ENCODE results near the gene RBM10.
A peak's percentile ranks its signal among the peaks of the same experiment; 100 is the strongest.

Gene RBM10

DNA sequence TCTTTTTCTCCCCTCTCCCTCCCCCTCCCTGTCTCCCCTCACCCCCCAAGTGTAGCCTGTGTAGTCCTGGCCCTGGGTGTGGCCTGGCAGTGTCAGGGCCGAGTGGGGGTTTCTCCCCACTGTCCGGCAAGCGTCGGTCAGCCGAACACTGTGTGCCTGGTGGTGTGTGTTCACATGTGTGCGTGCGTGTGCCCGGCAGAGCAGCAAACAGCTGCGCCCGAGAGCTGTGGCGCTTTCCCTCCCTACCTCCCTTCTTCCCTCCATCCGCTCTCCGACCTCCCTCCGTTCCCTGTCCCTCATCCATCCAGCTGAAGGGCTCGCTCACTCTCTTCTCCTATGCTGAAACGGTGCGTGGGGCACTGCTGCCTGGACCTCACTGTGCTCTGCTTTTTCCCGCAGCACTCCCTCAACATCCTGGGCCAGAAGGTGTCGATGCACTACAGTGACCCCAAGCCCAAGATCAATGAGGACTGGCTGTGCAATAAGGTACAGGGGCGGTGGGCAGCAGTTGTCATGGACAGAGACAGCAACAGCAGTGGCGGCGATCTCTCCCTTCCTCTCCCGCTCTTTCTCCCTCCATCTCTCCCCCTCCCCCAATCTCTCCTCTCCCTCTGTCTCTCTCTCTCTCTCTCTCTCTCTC, 31.2 kb downstream of the RBM10 start:
- DNase-seq = no peak

DNA sequence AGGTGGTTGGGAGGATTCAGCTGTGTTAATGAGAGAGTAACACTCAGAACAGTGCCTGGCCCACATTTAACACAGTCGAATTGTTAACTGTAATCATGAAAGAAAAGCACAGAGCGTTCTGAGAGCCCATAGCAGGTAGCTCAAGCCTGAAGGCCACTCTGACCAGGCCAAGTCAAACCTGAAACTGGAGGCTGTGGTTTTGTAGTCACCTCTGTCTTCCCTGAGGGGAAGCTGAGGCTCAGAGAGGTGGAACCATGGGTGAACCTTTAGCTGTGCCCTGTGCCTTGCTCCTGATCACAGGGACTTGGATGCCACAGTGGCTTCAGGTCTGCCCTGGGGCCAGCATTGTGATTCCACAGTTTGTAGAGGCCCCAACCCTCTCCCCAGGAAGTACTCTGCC, 32.1 kb downstream of the RBM10 start:
- DNase-seq = no peak

DNA sequence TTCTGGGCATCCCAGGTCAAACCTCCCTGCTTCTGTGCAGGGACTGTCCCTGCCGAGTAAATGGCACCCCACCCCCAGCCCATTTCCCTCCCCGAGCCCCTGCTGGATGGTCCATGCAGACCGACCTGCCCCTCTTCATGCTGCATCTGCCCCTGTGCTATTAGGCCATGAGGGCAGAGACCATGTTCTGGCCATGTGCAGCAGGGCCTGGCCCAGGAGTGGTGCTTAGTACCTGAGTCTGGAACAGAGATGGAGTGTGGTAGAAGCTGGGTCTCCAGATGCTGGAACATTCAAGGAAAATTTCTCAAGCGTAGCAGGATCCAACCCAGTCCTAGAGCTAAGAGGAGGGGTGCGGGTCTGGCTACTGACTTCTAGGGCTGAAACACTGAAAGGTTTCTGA, 33.3 kb downstream of the RBM10 start:
- DNase-seq = no peak

GRCh38 chrX:47179221-47179927, 34.4 kb downstream of the RBM10 start:
- no peak for DNase-seq

DNA sequence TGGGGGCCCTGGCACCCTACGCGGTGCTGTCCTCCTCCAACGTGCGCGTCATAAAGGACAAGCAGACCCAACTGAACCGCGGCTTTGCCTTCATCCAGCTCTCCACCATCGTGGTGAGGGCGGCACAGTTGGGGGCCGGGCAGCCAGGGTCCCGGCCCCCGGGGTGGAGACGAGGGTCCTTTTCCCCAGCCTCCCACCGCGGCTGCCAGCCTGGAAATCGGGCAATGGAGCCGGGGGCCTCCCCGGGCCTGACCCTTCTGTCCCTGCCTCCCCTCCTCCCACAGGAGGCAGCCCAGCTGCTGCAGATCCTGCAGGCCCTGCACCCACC, 34.9 kb downstream of the RBM10 start:
- no peak for DNase-seq

- DNase-seq = no peak
Observed at GRCh38 chrX:47180346-47180745, 35.3 kb downstream of the RBM10 start.

DNA sequence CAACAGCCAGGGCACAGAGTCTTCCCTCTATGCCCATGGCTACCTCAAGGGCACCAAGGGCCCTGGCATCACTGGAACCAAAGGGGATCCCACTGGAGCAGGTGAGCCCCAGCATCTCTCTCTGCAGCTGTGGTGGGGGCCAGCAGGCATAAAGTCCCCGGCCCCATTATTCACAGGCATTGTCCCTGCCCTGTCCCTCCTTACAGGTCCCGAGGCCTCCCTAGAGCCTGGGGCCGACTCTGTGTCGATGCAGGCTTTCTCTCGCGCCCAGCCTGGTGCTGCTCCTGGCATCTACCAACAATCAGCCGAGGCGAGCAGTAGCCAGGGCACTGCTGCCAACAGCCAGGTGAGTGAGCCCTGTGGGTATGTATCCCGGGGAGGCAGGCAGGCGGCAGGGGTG, 36.3 kb downstream of the RBM10 start:
- no peak for DNase-seq

DNA sequence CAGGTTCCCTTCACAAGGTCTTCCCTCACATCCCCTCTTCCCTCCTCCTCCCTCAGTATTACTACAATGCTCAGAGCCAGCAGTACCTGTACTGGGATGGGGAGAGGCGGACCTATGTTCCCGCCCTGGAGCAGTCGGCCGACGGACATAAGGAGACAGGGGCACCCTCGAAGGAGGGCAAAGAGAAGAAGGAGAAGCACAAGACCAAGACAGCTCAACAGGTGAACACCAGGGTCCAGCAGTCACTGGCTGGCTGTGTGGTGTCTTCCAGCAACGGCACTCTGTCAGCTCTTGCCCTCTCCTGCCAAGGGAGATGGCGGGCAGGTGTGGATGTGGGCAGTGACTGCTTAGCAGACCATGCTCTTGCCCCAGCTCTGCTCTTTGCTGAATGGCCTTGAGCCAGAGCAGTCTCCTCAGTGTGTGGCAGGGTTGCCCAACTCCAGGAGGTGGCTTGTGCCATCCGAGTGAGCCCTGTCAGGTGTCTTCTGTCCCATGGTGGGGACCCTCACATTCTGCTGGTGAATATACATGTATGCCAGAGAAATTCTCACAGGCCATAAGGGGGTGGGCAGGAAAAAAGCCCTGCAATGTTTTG, 37.2 kb downstream of the RBM10 start:
- DNase-seq = no peak

GRCh38 chrX:47184486-47184885, 39.5 kb downstream of the RBM10 start:
- DNase-seq = no peak

DNA sequence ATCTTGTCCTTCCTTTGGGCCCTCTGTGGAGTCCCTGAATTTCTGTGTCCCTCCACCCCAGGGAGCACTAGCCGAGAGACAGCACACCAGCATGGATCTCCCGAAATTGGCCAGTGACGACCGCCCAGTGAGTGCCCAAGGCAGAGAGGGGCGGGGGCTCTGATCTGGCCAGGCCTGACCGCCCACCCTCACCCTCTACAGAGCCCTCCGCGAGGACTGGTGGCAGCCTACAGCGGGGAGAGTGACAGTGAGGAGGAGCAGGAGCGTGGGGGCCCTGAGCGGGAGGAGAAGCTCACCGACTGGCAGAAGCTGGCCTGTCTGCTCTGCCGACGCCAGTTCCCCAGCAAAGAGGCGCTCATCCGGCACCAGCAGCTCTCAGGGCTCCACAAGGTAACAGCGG, 40.2 kb downstream of the RBM10 start:
- no peak for DNase-seq

GRCh38 chrX:47186096-47186740, 41.2 kb downstream of the RBM10 start:
- DNase-seq = no peak

- no peak for DNase-seq
Observed at GRCh38 chrX:47187106-47187677, 42.2 kb downstream of the RBM10 start.

DNA sequence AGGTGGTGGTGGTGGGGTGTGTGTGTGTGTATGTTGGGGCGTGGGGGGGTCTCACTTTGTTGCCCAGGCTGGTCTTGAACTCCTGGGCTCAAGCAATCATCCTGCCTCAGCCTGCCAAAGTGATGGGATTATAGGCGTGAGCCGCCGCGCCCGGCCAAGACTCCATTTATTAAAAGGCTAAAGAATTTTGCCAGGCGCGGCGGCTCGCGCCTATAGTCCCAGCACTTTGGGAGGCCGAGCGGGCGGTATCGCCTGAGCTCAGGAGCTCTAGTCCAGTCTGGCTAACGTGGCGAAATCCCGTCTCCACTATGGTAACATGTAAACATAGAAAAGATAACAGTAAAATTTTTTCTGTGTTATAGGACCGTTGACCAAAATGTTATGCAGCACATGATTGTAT, 44.9 kb downstream of the RBM10 start:
- no peak for DNase-seq

- DNase-seq = peak; percentile 69
Observed at GRCh38 chrX:47190445-47191269, 45.6 kb downstream of the RBM10 start.

GRCh38 chrX:47191331-47191730, 46.3 kb downstream of the RBM10 start:
- DNase-seq = peak; percentile 31

GRCh38 chrX:47191806-47192401, 46.9 kb downstream of the RBM10 start:
- no peak for DNase-seq

- peak; percentile 85 for DNase-seq
Observed at GRCh38 chrX:47193475-47194193, 48.6 kb downstream of the RBM10 start, which contains the start of gene UBA1. UBA1 (plus strand) TSS chrX:47193829; CDS start chrX:47198803, 4,974 bp downstream.

GRCh38 chrX:47194194-47194787, 49.3 kb downstream of the RBM10 start:
- DNase-seq = no peak

- no peak for DNase-seq
Observed at GRCh38 chrX:47196098-47196497, 51.1 kb downstream of the RBM10 start.

GRCh38 chrX:47197526-47197925, 52.5 kb downstream of the RBM10 start:
- DNase-seq = no peak

DNA sequence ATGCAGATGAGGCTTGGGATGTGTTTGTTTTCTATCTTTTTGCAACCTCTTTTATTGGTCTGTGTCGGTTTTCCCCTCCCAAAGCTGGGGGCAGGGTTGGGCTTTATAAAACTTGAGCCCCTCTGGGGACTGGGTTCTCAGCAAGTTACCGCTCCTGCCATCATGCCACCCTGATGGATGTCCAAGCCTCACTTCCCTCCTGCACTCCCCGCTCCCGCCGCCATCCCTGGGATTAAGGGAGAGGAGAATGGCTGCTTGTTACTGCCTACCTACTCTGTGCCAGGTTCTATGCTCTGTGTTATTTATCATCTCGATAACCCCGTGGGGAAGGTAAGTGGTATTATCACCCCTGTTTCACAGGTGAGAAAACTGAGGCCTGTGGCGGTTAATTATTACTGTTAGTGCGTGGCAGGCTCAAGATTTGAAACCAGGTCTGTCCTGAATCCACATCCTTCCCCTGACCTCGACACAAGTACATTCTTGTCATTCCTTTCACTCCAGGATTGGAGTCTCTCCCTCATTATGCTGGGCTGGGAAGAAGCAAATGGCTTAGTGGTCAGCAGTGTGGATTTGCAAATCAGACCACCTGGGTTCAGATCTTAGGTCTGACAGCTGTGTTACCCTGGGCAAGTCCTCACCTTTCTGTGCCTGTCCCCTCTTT, 53.1 kb downstream of the RBM10 start:
- DNase-seq = no peak
